ENCODE measurements around the gene TM9SF3. TPM values are rescaled to one million over a fixed set of nuclear protein-coding genes. Genes with fewer than 3 reads are reported as not detected.

The TM9SF3 gene
- total and polyA plus RNA-seq, 2 of the 4 experiments (the other 2 are of a cell fraction): 33.7 to 61.8 TPM

DNA sequence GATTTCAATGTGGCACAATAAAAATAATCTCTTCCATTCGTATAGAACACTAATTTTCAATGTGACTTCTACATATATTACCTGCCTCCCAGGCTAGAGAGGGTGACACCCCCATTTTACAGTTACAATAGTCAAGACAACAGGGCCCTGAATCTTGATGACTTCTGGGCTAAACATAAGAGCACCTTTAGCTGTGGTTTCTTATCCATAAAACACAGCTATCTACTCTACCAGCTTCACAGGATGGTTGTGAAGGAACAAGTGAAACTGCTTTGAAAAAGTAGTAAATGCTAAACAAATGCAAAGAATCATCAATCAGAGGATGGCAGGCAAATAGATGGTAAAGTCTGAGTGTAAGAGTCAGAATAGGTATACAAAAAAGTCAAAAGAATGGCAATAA is 69.5 kb downstream of the TM9SF3 start:
- no peak overlapping the region for H3K23ac ChIP-seq (ENCODE audit: low read depth, low read length)
- H3K18ac ChIP-seq (ENCODE audit: low read depth, low read length): no peak overlapping the region
- H3K56ac ChIP-seq (ENCODE audit: extremely low read depth, insufficient read depth, low read length): no peak overlapping the region
- no peak overlapping the region for H2AK9ac ChIP-seq (replicated peaks; ENCODE audit: low read depth, low read length, poor library complexity)
- no peak overlapping the region for H2BK5ac ChIP-seq (ENCODE audit: low read depth, low read length, poor library complexity, severe bottlenecking)
- no peak overlapping the region for H3K4me2 ChIP-seq (ENCODE audit: low read depth, low read length)
- H3K4me3 ChIP-seq (ENCODE audit: insufficient read depth, low read depth, low read length): no peak overlapping the region
- no peak overlapping the region for H2AK5ac ChIP-seq (ENCODE audit: low read depth, low read length)
- no peak overlapping the region for H4K91ac ChIP-seq (ENCODE audit: insufficient read depth, low read depth, low read length)
- peaks cover 16% of the 10 kb centered on the region; the same call in 1 of the 2 replicates for H4K20me1 ChIP-seq (ENCODE audit: insufficient read depth, low read length)
- intact Hi-C loops (cut with micrococcal nuclease) (no loop called here), dilution Hi-C loops (cut with HindIII; ENCODE audit: low sequenced_read_pairs, unreplicated experiment) (no loop called here), in situ Hi-C loops (cut with MboI; ENCODE audit: low sequenced_read_pairs) (loop anchor here (10.0 kb wide), 1 partner anchor 122 kb away; no protein-coding TSS in a partner anchor)
- TF ChIP-seq MAZ (IDR thresholded peaks at IDR 0.05; ENCODE audit: borderline replicate concordance, low read depth, low read length) (no peak), NFE2L2 (IDR thresholded peaks at IDR 0.05; ENCODE audit: low read depth, low read length) (no peak), MXI1 (IDR thresholded peaks at IDR 0.05; ENCODE audit: borderline replicate concordance, low read depth, low read length) (no peak), POLR2A (IDR thresholded peaks at IDR 0.05; ENCODE audit: low read depth, low read length) (no peak), RAD21 (IDR thresholded peaks at IDR 0.05; ENCODE audit: low read length) (no peak), RCOR1 (IDR thresholded peaks at IDR 0.05; ENCODE audit: insufficient replicate concordance, low read length) (no peak), FOS (IDR thresholded peaks at IDR 0.05; ENCODE audit: low read depth, low read length) (no peak)
- H4K8ac ChIP-seq (ENCODE audit: low read depth in 2 of 2, low read length in 2 of 2): no peak overlapping the region
- H2BK15ac ChIP-seq (ENCODE audit: low read depth, low read length): no peak overlapping the region
- H3K9me3 ChIP-seq (ENCODE audit: control insufficient read depth, insufficient read depth, low read length): no peaks in the 10 kb centered on the region
- no peak overlapping the region for H2BK20ac ChIP-seq (ENCODE audit: low read depth, low read length)
- H3K36me3 ChIP-seq (ENCODE audit: control insufficient read depth, insufficient read depth, low read length): peaks cover 9% of the 10 kb centered on the region
- DNase-seq: no peak
- no peaks in the 10 kb centered on the region; the same call in 1 of the 2 replicates for H3K4me1 ChIP-seq (ENCODE audit: control insufficient read depth, insufficient read depth, low read length)
- BruUV-seq (replicated peaks): no TSS peak
- no peak overlapping the region for H2BK120ac ChIP-seq (ENCODE audit: low read depth, low read length)
- no peak for ATAC-seq (ENCODE audit: low read depth)
- no peak overlapping the region for H3K14ac ChIP-seq (replicated peaks; ENCODE audit: low read depth, low read length)
- 100% methylated on average over 1 of the region's 1 CpG; no CpG with 5 or more reads in 1 of the 2 experiments for WGBS, 2 experiments (ENCODE audit: extremely low coverage in 2 of 2, insufficient read length in 1 of 2)
- no peak overlapping the region for H3K4ac ChIP-seq (ENCODE audit: low read depth, low read length)
- no peak overlapping the region for H2AFZ ChIP-seq (replicated peaks; ENCODE audit: low read length, poor library complexity)
- H3K9me1 ChIP-seq (ENCODE audit: insufficient read depth, low read length): peaks cover 8% of the 10 kb centered on the region; the same call in 1 of the 2 replicates
- no peak overlapping the region for H3K27ac ChIP-seq (ENCODE audit: insufficient read depth, low read length)
- no peak overlapping the region for H3K9ac ChIP-seq (ENCODE audit: low read depth, low read length)
- H3K27me3 ChIP-seq (ENCODE audit: control insufficient read depth, insufficient read depth, low read length): peaks cover 8% of the 10 kb centered on the region
- H3K79me1 ChIP-seq (ENCODE audit: low read depth in 1 of 2, low read length in 2 of 2): 0 out of 4 replicates have a peak, but pooled peaks cover 0 to 6% of the 10 kb centered on the region in 2 experiments
- ChIA-PET POLR2A (ENCODE audit: unreplicated experiment) (no interaction called here), CTCF (no interaction called here)
- H4K5ac ChIP-seq (ENCODE audit: low read depth, low read length): no peak overlapping the region
